Cardiac muscle cell (in vitro differentiated cells and primary cell): ENCODE data around the gene AMOTL1. TPM values are rescaled to one million over a fixed set of nuclear protein-coding genes. Genes with fewer than 3 reads are reported as not detected.

Experiments used
- DNase-seq, 2 donors: peaks; one replicate each; pipeline versions ENCODE4 v3.0.0 to v3.0.0-alpha.2; 2010 to 2017; ENCODE audit warnings: low read depth in 1 of 2, low spot score in 1 of 2
- H3K27ac ChIP-seq: fragments of 200-600 bp; sonication (generic); 2 replicates; pipeline ENCODE4 v1.5.1; 2016
- H3K27me3 ChIP-seq: fragments of 200-600 bp; sonication (generic); 2 replicates; pipeline ENCODE4 v1.6.0; 2016; ENCODE audit warnings: control low read depth
- H3K36me3 ChIP-seq: fragments of 200-600 bp; sonication (generic); 2 replicates; pipeline ENCODE4 v1.5.1; 2016; ENCODE audit warnings: control low read depth
- H3K4me1 ChIP-seq: fragments of 200-600 bp; sonication (generic); 2 replicates; pipeline ENCODE4 v1.8.1; 2017; ENCODE audit warnings: low read depth, mild to moderate bottlenecking, mixed run types
- H3K4me3 ChIP-seq: fragments of 200-600 bp; sonication (generic); 2 replicates; pipeline ENCODE4 v1.5.1; 2016; ENCODE audit warnings: mild to moderate bottlenecking
- H3K9me3 ChIP-seq: fragments of 200-600 bp; sonication (generic); 2 replicates; pipeline ENCODE4 v1.5.1; 2017; ENCODE audit warnings: low read depth, mild to moderate bottlenecking, control low read depth
- polyA plus RNA-seq: library from polyadenylated mRNA; unstranded; fragments of >200 nt; fragmentation: Nextera tagmentation; extraction: Ambion mirVana; gene quantifications from 2 replicates; pipeline ENCODE4 v1.2.1, GENCODE V29; 2016
- total RNA-seq: library from RNA; depleted of rRNA; stranded (reverse); fragments of >200 nt; gene quantifications from 2 replicates; pipeline ENCODE4 v1.2.3, GENCODE V29; 2016
- TF ChIP-seq, protein P1 (sequence below): IDR thresholded peaks from 2 replicates; pipeline ENCODE4 v1.5.1; 2012; ENCODE audit warnings: low read depth, mild to moderate bottlenecking, low read length

AMOTL1 gene
- total and polyA plus RNA-seq, 2 experiments from 2014 or later = 1.2 to 5.1 TPM

DNA sequence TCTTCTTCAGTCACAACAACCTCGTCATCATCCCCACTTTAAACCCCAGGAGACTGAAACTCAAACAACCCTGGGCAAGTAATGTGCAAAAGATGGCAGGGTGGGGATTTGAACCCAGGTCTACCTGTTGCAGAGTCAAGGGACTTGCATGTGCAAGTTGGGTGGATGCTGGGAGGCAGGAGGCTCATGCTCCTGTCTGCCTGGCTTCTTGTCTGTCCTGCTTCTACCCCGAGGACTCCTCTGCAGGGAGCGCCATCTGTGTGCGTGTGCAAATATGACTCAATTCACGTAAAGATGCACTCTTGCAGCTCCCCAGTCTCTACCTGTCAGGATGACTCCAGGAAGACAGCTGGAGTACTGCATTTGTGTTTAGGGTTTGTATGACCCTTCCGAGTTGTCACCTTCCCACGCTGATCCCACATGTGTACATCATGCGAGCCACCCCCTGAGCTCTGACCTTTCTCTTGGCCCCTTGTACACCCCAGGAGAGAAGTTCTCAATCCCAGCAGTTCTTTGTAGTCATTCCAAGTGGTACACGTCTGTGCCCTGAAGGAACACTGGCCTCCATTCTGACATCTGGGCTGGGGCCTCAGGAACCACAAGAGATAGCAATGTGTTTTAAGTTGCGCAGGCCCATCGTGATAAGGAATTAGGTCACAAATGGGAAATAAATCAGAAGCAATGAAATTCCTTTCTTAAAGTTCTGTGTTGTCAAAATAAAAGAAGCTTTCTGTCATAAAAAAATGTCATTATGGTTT, 109.5 kb downstream of the AMOTL1 start:
- H3K4me1 ChIP-seq = no peaks in the 10 kb centered on the region
- no peaks in the 10 kb centered on the region for H3K27me3 ChIP-seq
- no peak overlapping the region for H3K4me3 ChIP-seq
- no peaks in the 10 kb centered on the region for H3K9me3 ChIP-seq
- no peak overlapping the region for H3K27ac ChIP-seq
- TF ChIP-seq, protein P1, sequence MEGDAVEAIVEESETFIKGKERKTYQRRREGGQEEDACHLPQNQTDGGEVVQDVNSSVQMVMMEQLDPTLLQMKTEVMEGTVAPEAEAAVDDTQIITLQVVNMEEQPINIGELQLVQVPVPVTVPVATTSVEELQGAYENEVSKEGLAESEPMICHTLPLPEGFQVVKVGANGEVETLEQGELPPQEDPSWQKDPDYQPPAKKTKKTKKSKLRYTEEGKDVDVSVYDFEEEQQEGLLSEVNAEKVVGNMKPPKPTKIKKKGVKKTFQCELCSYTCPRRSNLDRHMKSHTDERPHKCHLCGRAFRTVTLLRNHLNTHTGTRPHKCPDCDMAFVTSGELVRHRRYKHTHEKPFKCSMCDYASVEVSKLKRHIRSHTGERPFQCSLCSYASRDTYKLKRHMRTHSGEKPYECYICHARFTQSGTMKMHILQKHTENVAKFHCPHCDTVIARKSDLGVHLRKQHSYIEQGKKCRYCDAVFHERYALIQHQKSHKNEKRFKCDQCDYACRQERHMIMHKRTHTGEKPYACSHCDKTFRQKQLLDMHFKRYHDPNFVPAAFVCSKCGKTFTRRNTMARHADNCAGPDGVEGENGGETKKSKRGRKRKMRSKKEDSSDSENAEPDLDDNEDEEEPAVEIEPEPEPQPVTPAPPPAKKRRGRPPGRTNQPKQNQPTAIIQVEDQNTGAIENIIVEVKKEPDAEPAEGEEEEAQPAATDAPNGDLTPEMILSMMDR = no peak
- DNase-seq = peak in 1 of 2 donors; percentile 74
- no peaks in the 10 kb centered on the region for H3K36me3 ChIP-seq

DNA sequence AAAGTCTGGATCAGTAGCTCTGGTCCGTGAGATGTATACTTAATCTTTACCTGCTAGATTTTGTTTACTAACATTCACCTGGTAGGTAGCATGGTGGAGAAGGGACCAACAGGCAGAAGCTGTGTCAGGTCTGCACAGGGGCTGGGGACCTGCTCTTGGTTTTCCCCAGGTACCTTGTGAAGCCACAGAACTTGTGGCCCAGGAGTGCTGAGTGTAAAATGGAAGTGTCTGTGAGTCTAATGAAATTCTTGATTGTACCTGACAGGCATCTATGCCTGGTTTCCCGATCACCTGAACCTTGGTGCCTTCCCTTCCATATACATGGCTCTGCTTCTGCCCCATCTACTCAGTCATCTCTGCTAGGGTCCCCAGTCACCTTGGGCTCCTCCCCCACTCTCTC, 110.8 kb downstream of the AMOTL1 start:
- Histone ChIP-seq H3K27ac (no peak overlapping the region), H3K9me3 (no peaks in the 10 kb centered on the region), H3K27me3 (no peaks in the 10 kb centered on the region), H3K4me1 (no peaks in the 10 kb centered on the region), H3K36me3 (no peaks in the 10 kb centered on the region), H3K4me3 (no peak overlapping the region)
- no peak for DNase-seq
- TF ChIP-seq, protein P1 = no peak

- DNase-seq = no peak
- Histone ChIP-seq H3K36me3 (no peaks in the 10 kb centered on the region), H3K9me3 (no peaks in the 10 kb centered on the region), H3K4me3 (no peak overlapping the region), H3K27me3 (no peaks in the 10 kb centered on the region), H3K4me1 (no peaks in the 10 kb centered on the region), H3K27ac (no peak overlapping the region)
- TF ChIP-seq, protein P1 = no peak
These were observed 112.1 kb downstream of the AMOTL1 start for GRCh38 chr11:94880216-94880615.

- TF ChIP-seq, protein P1 = no peak
- H3K27ac ChIP-seq = no peak overlapping the region
- no peaks in the 10 kb centered on the region for H3K36me3 ChIP-seq
- H3K27me3 ChIP-seq = no peaks in the 10 kb centered on the region
- DNase-seq = no peak
- H3K9me3 ChIP-seq = no peaks in the 10 kb centered on the region
- H3K4me3 ChIP-seq = no peak overlapping the region
- H3K4me1 ChIP-seq = no peaks in the 10 kb centered on the region
These were observed 114.8 kb downstream of the AMOTL1 start for GRCh38 chr11:94882931-94883330.

GRCh38 chr11:94883878-94884277, 115.7 kb downstream of the AMOTL1 start:
- TF ChIP-seq, protein P1 = no peak
- H3K27ac ChIP-seq = no peak overlapping the region

More at GRCh38 chr11:94883878-94884277, 115.7 kb downstream of the AMOTL1 start:
- H3K36me3 ChIP-seq = no peaks in the 10 kb centered on the region
- no peak for DNase-seq
- H3K4me1 ChIP-seq = no peaks in the 10 kb centered on the region
- no peak overlapping the region for H3K4me3 ChIP-seq
- no peaks in the 10 kb centered on the region for H3K27me3 ChIP-seq
- H3K9me3 ChIP-seq = no peaks in the 10 kb centered on the region
